ENCODE data around the gene DCTN3.

Gene DCTN3

DNA sequence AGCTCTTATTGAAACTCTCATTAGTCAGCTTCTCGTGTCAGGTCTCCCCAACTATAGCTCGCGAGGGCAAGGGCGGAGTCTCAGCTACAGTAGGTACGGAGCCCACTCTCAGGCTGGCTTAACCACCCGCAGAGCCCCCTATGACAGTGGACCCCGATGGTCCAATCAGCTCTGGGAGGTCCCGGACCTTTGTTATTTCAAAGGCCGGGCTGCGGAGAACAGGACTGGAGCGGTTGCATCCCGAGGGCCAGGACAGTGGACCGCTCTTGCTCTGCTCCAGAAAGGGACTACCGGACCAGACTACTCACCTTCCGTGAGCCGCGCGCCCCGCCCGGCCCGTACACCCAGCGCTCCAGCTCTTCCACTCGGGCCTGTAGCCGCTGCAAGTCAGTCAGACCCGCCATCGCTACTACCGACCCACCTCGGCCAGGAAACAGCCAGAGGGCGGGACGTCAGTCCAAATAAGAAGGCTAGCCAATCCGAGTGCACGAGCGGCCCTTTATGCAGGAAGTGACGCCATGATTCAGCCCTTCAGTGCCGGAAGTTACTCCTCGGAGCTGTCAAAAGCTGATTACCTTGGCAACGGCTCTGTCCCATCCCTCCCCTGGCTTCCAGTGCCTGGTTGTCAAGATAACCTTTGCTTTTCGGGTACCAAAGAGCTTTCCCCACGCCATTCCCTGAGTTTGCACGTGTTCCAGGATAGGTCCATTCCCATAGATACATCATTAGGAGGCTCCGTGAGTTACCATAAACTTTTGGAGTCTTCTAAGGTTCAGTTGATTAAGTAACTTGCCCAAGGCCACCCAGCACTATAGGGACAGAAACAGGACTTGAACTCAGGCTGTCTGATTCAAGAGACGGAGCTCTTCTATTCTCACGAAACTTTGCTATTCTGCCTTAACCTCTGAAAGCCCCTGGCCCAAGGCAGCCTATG, at the start of gene DCTN3:
Gene DCTN3 (minus strand): TSS at position 435 of the 934 bp plus-strand sequence. CDS start 31 bp downstream, at position 404.
- DNase-seq: peak; percentile 98

DNA sequence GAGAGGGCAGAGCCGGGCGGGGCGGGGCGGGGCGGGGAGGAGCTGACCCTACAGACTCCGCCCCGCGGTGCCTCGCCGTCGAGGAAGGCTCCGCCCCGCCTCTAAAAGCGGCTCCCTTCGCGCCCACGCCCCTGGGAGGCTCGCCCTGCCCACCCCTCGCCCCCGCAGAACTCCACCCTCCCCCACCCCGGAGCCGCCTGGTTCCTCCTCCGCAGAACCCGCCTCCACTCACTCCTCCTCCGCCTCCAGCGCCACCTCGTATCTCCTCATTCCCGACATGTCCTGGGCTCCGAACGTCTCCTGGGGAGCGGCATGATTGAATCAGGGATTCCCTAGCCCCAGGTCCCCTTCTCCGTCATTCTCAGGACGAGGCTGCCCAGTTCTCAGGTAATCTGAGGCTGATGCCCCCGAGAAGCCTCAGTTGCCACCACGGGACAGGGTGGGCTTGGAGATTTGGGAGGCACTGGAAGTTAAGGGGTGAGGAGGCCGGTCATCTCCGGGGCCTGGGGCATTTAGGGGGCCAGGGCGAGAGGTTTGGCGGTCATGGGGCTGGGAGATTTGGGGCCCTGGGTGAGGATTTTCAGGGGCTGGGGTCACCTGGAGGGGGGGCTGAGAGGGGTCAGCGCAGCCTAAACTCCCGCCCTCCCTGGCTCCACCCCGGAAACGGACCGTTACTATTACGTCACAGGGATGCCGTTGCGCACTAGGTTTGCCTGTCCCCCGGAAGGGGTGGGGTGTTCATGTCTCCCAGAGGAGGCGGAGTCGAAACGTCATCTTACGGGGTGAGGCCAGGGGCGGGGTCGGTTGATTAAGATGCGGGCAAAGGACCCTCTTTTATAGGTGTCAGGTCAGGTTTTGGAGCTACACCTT, 45.3 kb upstream of the DCTN3 start:
- peak; percentile 92 for DNase-seq

DNA sequence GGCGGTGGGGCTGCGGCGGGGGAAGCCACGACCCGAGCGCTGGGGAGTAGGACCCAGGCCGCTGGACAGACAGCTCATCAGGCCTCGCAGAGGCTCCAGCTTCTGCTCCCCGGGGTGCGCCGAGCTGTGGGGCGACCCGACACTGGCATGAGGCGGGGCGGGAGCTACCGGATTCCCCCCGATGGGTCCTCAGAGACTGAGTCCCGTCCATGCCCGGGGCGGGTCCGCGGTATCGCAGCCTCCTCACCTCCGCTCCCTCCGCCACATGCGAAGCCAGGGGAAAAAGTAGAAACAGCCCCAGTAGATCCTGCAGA, 44.7 kb upstream of the DCTN3 start:
- DNase-seq: no peak

DNA sequence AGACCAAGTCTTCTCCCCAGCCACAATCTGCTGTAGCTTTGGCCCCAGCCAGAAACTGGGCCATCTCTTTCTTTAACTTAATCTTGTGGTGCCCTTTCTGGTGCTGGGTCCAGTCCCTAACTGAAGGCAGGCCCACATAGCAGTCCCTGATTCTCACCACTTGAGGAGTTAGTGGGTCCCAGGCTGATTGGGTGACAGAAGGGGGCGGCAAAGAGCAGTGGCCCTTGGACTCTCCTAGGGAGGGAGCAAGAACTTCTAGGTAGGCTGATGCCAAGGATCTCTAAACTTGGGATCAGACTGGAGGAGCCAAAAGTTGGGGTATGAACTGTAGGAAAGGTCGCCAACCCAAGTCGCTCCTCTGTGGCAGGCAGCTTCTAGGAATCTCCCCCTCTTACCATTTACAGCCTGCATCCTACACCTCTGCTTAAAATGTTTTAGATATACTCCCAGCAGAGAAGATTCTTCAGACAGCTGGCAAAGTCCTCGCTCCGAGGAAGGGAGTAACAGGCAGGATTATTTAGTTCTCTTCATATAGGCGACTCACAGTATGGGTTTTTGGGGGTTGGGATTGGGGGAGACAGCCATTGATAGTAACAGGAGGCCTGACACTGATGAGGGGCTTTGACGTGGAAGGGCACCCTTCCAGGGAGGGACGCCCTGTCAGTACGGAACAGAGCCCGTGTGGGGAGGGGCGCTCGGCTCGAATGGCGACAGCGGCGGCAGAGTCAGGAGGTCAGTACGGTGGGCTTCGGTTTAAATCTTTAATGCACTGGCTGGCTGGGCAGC, 44.2 kb upstream of the DCTN3 start:
- peak; percentile 80 for DNase-seq

DNA sequence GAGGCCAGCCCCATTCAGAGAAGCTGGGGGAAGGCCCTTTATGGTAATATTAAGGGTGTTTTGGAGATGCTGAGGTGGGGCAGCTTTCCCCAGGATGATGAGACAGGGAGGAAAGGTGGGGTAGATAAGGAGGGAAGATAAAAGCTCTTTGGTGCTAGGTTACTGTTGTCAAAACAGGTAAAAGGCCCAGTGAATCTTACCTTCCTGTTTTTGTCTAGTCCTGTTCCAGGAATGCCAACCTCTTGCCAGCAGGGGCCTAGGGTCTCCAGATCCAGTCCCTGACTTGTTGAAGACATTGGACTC, 43.0 kb upstream of the DCTN3 start:
- no peak for DNase-seq

DNA sequence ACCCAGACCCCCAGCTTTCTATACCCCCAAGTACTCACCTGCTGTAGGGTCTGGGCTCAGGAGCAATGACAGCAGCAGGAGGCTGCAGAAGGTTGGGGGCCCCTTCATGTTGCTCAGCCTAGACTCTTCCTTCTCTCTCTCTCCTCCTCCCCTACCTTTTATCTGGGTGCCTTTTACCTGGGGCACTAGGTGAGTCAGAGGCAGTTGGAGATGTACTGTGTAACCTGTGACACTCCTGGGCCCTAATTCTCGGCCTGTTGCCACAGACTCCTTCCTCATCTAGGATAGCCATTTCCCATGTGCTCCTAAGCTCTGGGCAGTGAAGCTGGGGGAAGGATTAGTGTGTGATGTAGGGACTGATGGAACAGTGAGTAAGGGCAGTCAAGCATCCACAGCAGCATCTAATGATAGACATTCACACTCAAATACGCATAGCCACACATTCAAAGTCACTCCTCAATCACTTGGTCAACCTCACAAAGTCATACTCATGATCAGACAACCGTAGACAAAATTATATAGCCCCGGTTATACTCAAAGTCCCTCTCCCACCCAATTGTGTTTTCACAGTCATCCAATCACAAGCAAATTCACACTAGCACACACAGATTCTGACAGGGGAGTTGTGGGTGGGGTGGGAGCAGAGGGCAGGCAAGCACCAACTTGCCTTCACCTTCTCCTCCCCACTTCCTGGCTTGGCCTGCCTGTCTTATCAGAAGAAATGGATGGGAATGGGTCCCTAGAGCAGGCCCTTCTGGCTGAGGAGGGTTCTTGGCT, 42.4 kb upstream of the DCTN3 start, which contains the start of gene CCL27:
Gene CCL27 (minus strand): TSS at position 132 of the 777 bp plus-strand sequence. CDS start 24 bp downstream, at position 108.
- DNase-seq: no peak

DNA sequence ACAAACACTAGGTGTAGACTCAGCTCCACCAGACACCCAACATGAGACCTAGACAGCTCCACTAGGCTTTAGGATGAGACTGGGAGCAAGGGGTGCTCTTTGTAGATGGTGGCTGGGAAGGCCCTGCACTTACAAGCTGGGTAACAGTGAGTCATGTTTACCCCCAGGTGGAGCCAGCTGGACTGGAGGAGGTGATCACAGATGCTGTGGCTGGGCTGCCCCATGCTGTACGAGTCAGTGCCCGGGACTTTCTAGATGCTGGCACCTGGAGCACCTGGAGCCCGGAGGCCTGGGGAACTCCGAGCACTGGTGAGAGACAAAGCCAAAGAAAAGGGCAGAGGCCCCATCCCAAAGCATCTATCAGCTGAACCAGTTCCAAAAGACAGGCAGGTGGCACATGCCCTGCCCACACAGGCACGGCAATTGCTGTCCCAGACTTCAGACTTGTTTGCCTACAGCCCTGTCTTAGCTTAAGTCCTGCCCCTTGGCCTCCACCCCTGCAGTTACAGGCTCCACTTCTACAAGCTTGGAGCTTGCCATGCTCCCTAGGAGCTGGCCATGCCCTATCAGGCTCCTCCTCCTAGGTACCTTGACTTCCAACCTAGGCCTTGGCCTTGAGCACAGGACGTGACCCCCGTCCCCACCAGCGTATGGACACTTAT, 39.4 kb upstream of the DCTN3 start:
- DNase-seq: no peak

DNA sequence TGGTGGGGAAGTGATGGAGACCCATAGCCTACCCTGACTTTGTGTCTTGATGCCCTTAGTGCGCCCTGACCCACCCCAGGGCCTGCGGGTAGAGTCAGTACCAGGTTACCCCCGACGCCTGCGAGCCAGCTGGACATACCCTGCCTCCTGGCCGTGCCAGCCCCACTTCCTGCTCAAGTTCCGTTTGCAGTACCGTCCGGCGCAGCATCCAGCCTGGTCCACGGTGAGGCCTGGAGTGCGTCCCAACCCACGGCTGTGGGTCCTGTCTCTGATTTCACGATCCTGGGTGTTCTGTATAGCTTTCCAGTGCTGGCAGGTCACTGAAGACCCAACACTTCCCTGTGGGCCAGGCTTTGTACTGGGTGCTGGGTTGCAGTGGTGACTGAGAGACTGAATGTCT, 38.2 kb upstream of the DCTN3 start:
- DNase-seq: no peak

DNA sequence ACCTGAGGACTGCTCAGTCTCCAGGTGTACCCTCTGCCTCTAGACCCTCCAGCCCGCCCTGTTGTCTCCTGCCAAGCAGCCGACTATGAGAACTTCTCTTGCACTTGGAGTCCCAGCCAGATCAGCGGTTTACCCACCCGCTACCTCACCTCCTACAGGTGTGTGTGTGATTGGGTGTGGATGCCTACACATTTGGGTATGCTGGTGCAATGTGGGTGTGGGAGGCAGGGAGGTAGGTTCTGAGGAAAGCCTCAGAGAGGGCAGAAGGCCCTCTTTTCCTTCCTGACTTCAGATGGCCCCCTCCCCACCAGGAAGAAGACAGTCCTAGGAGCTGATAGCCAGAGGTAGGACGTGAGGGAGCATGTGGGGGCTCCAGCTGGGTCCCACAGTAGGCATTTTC, 36.7 kb upstream of the DCTN3 start:
- no peak for DNase-seq

DNA sequence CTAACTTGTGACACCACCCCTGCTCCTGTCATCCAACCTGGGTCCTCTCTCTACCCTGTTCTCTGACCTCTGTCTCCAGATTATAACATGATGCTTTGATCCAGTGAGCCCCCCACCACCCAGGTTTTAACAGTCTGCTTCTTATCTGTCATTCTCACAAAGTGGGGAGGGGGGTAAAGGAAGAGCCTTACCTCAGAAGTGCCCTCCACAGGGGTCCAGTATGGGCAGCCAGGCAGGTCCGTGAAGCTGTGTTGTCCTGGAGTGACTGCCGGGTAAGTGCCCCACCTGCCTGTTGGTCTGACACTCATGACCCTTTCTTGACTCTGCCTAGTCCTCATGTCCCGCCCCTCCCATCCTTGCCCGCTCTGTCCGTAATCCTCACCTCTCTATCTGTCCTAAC, 35.1 kb upstream of the DCTN3 start:
- no peak for DNase-seq

DNA sequence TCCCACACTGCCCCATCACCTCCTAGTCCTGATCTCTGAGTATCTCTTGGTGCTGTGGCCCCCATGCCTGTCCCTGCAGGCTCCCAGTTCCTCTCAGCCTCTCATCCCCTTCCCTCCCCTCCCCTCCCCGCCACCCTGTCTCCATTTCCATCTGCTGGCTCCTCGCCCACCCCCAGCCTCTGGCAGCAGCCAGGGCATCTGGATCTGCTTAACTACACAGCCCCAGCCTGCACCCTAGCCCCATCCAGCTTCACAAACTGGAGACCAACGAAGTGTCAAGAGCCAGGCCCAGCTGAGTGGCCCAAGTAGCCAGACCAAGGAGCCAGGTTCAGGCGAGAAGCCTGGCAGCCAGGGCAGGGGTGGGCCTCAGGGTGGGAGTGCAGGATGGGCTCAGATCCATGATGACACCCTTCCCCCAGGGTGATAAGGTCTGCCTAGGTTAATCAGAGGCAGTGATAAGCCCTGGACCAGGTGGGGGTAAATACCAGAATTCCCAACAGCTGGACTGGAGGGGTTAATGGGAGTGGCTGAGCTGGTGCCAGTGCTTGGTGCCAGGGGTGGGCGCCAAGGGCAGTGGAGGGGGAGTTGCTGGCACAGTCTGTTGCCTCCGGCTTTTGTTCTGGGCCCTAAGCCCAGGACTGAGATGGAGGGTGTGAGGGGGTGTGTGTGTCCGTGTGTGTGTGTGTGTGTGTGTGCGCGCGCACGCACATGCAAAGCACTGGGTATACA, 34.2 kb upstream of the DCTN3 start:
- no peak for DNase-seq

DNA sequence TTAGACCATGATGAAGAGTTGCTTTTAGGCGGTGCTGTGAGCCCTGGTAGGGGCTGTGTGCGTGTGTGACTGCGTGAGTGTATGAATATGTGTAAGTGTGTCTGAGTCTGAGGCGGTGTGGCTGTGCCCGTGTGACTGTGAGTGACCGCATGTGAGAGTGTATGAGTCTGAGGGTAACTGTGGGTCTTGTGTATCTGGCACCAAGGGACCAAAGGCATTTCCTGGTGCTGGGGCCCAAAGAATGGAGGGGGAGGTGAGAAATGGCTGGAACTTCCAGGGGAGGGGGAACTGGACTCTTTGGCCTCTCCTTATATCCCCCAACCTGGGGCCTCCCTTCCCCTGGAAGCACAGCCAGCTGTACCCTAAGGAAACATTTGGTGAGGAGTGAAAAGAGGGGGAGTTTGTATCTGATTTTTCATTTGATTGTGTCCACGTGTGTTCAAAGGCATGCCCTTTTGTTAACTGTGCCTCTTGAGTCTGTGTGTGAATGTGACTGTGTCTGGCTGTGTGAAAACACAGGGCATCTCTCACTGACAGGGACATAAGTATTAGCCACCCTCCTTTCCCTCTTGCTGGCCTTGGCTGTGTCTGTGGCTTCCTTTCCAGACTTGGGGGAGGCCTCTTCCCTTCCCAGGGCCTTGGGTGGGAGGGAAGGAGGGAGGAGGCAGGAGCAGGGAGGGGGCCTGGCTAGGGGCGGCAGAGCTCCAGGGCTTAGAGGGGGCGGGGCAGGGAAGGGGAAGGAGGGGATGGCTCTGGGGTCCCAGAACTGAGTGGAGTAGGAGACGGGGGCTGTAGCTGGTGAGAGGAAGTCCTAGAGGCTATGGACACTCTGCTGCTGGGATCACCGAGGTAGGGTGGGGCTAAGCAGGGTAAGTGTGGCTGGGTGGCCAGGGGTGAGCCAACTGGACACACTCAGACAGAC, 33.1 kb upstream of the DCTN3 start:
- no peak for DNase-seq

DNA sequence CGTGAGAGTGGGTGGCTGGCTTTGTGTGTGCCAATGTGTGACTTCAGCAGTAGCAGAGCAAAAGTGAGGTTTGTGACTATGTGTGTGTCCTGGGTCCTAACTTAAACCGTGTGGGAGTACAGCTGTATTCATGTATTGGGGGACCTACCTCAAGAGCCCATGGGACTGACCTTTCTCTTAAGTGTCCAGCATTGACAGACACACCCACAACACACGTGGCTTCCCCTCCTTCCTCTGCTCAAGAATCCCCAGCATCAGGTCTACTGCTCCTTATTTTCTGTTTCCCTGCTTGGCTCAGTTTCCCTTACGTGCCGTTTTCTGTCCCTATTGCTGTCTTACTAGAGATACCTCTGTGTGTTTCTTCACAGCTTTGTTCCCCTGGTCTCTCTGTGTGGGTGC, 32.3 kb upstream of the DCTN3 start:
- DNase-seq: no peak

DNA sequence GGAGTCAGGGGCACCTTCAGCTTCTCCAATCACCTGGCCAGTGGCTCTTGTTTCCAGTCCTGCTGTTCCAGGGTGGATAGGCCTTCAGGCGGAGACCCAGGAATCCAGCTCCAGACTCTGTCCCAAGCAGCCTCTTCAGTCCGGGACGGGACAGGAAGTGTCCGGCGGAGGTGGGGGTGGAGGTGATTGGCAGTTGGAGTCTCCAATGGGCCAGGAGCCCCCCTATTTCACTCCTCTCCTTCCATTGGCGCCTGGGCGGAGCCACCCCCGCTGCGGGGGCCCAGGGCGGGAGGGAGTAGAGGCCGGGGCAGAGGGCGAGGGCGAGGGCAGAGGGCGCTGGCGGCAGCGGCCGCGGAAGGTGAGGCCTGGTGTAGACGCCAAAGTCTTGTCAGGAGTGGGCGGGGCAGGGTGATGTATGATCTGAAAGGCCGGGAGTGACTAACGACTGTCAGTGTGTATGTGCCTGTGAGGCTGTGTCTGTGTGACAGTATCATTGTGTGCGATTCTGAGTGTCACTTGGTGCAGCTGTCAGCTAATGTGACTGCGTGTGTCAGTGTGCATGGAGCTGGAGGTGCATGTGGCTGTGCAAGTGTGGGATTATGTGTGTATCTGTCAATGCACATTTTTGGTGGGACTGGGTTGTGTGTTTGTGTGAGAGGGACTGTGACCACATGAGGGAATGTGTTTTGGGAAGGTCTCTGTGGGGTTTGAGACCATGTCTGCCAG, 31.7 kb upstream of the DCTN3 start, which contains the start of gene IL11RA:
Gene IL11RA (plus strand): TSS at position 310 of the 726 bp plus-strand sequence. CDS start 3,033 bp downstream, outside the sequence.
- peak; percentile 68 for DNase-seq

DNA sequence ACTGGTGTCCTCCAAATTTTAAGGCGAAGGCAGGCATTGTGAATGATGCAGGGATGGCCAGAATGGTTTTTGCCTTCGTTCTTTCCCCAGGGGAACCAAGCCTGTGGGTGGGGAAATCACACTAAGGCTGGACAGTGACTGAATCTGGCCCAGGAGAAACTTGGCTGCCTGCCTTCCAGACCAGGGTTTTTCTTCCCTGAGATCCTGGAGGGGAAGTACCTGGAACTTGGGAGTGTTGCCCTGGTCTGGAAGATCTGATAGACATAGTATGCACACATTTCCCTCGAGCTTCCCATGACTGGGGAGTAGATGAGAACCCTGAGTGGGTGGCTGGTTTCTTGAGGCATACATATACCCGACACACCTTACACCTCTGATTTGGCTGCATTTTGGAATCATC, 31.0 kb upstream of the DCTN3 start:
- no peak for DNase-seq

DNA sequence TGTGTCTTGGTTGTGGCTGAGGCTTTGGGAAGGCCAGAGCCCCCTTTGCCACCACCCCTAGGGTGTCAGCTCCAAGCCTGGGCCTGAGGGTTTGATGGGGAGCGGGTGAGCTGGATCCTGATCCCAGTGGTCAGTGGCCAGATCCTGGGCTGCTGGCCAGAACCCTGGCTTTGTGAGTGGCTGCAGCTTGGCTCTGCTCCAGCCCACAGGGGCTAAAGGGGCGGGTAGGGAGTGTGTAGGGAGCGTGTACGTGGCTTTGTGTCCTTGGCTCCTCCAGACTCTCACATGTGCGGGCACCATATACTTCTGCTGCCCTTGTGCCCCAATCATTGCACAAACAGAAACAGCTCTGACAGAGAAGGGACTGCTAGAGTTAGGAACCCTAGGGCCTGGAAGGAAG, 30.5 kb upstream of the DCTN3 start:
- no peak for DNase-seq

DNA sequence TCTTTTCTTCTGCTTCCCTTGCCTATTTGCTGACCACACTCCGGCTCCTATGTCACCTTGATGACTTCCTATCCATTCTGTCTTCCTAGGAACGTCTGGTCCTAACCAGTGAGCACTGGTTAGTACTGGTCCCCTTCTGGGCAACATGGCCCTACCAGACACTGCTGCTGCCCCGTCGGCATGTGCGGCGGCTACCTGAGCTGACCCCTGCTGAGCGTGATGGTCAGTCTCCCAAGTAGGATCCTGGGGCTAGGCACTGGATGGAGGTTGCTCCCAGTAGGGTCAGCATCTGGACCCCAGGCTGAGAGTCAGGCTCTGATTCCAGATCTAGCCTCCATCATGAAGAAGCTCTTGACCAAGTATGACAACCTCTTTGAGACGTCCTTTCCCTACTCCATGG, 28.4 kb upstream of the DCTN3 start:
- no peak for DNase-seq

DNA sequence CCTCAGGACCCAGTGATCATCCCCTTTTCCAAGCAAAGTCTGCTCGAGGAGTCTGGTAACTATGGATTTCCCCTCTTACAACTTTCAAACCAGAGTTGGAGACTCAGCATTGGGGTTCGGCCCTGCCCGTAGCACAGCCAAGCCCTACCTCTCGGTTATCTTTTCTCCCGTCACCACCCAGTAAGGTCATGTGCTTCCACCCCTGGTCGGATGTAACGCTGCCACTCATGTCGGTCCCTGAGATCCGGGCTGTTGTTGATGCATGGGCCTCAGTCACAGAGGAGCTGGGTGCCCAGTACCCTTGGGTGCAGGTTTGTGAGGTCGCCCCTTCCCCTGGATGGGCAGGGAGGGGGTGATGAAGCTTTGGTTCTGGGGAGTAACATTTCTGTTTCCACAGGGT, 27.4 kb upstream of the DCTN3 start:
- no peak for DNase-seq

DNA sequence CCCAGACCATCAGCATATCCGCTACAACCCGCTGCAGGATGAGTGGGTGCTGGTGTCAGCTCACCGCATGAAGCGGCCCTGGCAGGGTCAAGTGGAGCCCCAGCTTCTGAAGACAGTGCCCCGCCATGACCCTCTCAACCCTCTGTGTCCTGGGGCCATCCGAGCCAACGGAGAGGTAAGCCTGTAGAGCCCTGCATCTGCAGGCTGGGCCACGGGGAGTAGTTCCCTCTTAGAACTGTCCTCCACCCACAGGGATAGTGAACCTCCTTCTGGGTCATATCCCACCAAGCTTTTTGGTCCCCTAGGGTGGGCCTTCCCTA, 26.7 kb upstream of the DCTN3 start:
- DNase-seq: no peak

Data from inflammatory macrophage treated with lipopolysaccharide for 4 hours (primary cell).